GM20000 (cell line): ENCODE results near the gene C2orf66.

ENCODE experiments used
- DNase-seq: peaks from one replicate; pipeline ENCODE4 v3.0.0; 2012; ENCODE audit warnings: low spot score
- CTCF ChIP-seq: IDR thresholded peaks from 2 replicates; pipeline ENCODE4 v1.5.1; 2012; ENCODE audit warnings: mild to moderate bottlenecking, control low read depth; ENCODE audit errors: extremely low read depth, missing control alignments

Gene C2orf66

GRCh38 chr2:196821195-196821594 lies 12.0 kb upstream of the C2orf66 start:
- TF ChIP-seq CTCF: no peak
- no peak for DNase-seq

DNA sequence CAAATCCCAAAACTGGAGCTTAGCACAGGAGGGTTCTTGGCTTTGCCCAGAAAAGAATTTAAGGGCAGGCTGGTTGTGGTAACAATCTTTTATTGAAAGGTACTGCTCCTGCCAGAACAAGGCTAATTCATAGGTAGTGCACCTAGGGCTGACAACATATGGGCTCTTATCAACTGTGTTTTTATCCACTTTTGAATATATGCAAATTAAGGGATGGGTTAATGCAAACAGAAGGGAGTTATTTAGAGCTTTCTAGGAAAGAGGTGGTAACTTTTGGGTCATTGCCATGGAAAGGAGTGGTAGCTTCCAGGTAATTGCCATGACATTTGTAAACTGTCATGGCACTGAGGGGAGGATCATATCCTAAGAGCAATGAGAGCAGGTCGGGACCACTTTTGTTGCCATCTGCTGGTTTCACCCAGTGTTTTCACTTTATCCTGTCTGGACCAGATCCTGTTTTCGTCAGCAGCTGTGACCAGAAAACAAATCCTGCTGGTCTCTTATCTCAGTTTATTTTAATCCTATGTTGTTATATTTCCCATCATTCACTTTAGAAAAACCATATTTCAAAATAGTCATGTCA lies 981 bp downstream of the C2orf66 start:
- TF ChIP-seq CTCF: no peak
- DNase-seq: no peak

DNA sequence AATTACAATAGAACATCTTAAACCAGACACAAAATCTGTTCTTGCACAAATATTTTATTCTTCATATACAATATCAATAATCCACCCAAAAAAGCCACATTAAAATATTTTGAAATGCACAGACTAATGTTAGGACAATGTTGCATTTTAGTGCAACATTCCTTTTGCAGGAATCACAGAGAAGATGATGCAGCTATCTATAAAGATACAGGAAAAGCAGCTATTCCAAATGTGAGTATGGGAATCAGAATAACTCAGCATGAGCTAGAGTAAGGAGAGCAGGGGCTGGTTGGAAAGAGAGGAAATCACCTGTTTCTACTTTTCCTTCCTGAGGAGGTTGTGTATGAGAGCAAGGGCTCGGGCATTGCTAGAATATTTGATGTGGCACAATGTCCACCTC lies 4.8 kb downstream of the C2orf66 start:
- TF ChIP-seq CTCF: no peak
- DNase-seq: no peak

DNA sequence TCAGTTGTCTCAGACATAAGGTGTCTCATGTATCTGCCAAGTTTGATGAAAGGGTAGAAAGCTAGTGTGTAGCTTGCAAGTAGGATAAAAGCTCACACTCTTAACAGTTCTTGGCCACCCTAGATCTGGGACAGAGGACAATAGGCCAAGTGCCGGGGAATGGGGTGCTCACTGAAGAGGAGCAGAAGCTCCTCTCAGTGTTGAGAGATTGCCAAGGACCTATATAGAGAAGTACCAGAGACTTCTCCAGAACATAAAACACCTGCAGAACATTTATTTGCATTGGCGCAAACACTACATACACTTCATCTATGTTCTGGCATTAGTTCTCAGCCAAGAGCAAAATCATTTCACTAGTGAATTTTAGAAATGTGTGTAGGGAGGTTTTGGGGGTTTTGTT lies 6.8 kb downstream of the C2orf66 start:
- no peak for DNase-seq
- TF ChIP-seq CTCF: no peak

DNA sequence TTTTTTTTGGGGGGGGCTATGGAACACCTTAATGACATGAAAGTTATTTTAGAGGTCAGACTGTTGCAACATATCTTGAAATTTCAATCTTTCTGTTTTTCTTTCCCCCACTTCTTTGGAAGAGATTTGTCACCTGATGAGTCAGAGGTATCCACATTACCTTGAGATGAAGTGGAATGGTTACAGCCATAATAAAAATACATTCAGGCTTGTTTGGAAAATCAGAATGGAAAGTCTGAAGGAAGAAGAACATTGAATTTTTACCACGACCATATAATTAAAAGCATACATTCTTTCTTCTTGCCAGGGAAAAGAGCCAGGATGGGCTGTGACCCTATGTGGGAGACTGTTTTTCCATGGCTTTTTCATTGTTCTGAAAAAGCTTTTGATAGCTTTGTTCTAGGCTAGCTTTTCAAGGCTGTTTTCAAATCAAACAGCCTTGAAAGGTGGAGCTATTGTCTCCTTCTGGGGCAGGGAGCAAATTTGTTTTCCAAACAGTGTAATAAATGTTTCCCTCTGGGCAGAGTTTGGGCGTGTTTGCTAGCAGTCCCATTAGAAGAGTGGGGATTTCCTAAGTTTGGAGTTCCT lies 7.4 kb downstream of the C2orf66 start:
- TF ChIP-seq CTCF: no peak

GRCh38 chr2:196798980-196799379 lies 10.2 kb downstream of the C2orf66 start:
- DNase-seq: peak; percentile 4
- TF ChIP-seq CTCF: no peak

More for the DNA sequence above, 7.4 kb downstream of the C2orf66 start:
- no peak for DNase-seq

- DNase-seq: no peak
- no peak for TF ChIP-seq CTCF
These were observed 16.3 kb downstream of the C2orf66 start for GRCh38 chr2:196792865-196793264.
